GM21786 (cell line): ENCODE results near the gene TGFBI.

Experiments
- ATAC-seq: cut with Tn5 transposase; IDR thresholded peaks from one replicate; pipeline ENCODE4 v1.9.1; 2021; ENCODE audit not compliant: unreplicated experiment

TGFBI gene

DNA sequence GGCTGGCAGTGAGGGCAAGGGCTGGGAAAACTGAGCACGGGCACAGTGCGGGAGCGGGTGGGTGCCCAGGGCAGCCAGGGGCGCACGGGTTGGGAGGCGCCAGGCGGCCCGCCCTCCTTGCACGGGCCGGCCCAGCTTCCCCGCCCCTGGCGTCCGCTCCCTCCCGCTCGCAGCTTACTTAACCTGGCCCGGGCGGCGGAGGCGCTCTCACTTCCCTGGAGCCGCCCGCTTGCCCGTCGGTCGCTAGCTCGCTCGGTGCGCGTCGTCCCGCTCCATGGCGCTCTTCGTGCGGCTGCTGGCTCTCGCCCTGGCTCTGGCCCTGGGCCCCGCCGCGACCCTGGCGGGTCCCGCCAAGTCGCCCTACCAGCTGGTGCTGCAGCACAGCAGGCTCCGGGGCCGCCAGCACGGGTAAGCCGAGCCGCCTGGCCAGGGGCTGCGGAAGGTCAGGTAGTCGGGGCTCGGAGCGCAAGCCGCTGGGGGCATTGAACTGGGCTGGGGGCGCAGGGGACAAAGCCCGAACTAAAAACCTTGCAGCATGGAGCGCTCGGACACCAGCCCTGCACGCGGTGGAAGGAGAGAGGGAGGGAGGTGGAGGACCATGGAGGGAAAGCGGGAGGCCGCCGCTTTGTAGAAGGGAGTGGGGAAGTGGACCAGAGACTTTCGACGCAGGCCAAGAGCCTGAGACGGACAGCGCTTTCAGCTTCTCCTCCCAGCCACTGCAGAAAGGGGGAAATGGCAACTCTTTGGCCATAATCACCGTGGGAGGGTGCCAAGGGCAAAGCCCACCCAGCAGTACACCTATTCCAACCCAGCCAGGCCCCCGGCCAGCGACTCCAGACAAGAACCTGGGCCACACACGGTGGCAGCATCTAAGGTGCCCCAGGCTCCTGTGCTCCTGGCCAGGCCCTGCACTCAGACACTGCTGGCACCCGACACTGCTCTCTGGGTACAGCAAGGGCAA is at the start of gene TGFBI:
Gene TGFBI (plus strand): TSS at position 207 of the 961 bp plus-strand sequence. CDS start 68 bp downstream, at position 275.
- ATAC-seq, result peak; percentile 51

DNA sequence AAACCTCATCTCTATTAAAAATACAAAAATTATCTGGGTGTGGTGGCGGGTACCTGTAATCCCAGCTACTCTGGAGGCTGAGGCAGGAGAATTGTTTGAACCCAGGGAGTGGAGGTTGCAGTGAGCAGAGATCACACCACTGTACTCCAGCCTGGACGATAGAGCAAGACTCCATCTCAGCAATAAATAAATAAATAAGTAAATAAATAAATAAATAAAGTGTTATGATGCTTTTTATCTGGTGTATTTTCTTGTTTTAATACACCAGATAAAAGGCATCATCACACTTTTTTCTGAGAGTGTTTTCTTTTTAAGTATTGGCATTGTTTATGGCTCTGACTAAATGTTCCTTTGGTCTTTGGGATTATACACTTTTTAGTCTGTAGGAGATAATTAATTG is 49.8 kb upstream of the TGFBI start:
- ATAC-seq, result no peak

DNA sequence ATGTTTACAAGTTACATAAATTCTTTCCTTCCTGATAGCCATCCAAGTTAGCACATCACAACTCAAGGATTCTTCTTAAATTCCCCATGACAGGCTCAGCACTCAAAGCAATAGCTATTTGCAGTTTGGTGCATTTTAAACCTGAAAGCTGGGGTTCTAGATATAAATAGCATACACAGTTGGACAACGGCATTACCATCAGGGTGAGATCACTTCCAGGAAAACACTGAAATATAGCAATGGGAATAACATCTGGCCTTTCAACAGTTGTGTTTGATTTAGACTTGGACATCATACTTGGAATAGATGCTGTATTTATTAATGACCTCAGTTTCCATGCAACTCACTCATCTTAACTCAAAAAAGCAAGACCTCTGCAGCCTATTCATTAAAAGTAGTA is 49.3 kb upstream of the TGFBI start:
- no peak for ATAC-seq

DNA sequence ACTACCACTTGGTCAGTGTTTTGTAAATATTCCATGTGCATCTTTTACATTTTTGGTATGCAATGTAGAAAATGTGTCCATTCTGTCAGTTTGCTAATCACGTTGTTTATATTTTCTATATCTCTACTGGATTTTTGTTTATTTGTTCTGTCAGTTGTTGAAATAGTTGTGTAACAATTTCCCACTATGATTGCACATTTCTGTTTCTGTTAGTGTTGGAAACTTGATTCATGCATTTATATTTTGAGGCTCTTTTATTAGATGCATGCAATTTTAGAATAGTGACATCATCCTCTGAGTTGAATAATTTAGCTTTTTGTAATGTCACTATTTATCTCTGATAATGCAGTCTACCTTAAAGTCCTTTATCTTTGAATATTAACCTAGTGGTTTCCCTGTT is 48.2 kb upstream of the TGFBI start:
- ATAC-seq, result no peak

DNA sequence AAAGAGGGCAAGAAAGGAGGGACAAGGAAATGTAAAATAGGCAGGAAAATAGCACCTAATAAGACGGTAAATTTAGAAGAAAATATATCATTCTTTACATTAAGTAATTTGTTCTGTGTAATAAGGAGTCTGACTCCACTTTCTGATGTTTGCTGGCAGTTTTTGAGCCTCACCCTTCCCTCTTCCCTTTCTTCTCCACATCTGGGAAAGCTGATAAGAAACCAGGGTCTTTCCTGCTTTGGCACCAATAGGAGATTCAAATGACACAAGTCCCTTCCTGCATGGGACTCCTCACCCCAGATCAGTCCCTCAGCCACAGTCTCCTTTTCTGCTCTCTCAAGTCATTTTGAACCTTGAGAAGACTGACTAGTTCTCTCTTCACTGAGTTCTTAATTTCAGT is 42.8 kb upstream of the TGFBI start:
- ATAC-seq, result no peak

DNA sequence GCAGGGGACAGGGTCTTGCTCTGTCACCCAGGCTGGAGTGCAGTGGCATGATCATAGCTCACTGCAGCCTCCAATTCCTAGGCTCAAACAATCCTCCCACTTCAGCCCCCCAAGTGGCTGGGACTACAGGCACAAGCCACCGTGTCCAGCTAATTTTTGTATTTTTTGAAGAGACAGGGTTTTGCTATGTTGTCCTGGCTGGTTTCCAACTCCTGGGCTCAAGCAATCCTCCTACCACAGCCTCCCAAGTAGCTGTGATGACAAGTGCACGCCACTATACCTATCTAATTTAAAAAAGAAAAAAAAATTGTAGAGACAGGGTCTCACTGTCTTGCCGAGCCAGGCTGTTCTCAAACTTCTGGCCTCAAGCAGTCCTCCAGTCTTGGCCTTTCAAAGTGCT is 42.4 kb upstream of the TGFBI start:
- no peak for ATAC-seq

DNA sequence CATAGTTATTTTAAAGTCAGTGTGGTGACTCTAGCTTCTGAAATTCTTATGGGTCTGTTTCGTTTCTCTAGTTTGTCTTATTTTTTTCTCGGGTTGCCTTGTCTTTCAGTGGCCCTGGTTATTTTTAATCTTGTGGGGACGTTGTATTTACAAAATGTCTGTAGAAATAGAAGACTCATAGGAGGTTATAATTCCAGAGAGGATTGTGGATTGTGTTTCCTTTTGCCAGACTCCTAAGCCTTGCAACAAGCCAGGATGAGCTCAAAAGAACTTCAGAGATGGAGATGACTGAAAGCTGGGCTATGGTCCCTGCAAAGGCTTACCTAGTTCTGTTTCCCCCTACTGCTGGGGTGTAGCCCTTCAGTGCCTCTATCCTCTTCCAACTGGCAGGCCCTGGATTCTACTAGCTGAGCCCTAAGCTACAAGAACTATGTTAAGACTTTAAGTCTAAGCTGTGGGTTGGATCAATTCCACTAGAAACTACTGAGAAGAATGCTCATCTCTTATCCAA is 41.8 kb upstream of the TGFBI start:
- no peak for ATAC-seq

DNA sequence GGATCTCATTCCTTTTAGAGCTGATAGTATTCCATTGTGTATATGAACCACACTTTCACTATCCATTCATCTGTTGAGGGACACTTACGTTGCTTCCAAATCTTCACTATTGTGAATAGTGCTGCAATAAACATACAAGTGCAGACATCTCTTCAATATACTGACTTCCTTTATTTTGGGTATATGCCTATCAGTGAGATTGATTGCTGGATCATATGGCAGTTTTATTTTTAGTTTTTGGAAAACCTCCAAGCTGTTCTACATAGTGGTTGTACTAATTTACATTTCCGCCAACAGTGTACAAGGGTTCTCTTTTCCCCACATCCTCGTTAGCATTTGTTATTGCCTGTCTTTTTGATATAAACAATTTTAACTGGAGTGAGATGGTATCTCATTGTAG is 40.2 kb upstream of the TGFBI start:
- no peak for ATAC-seq

DNA sequence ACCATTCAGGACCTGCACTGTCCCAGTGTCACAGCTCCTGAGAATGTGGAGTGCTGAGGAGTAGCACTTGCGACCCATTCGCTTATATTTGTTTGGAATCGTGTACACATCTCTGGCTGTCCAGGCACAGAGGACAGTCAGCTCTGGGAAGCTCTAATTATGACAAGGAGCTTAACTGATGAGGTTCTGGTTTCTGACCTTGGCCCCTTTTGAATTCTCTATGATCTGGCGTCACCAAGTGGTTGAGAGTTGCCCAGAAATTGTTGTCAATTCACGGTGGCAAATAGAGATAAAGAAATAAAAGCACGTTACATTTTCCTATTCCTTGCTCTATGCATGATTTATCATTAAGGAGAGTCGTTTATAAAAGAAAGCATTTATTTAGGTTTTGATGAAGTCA is 39.1 kb upstream of the TGFBI start:
- no peak for ATAC-seq

DNA sequence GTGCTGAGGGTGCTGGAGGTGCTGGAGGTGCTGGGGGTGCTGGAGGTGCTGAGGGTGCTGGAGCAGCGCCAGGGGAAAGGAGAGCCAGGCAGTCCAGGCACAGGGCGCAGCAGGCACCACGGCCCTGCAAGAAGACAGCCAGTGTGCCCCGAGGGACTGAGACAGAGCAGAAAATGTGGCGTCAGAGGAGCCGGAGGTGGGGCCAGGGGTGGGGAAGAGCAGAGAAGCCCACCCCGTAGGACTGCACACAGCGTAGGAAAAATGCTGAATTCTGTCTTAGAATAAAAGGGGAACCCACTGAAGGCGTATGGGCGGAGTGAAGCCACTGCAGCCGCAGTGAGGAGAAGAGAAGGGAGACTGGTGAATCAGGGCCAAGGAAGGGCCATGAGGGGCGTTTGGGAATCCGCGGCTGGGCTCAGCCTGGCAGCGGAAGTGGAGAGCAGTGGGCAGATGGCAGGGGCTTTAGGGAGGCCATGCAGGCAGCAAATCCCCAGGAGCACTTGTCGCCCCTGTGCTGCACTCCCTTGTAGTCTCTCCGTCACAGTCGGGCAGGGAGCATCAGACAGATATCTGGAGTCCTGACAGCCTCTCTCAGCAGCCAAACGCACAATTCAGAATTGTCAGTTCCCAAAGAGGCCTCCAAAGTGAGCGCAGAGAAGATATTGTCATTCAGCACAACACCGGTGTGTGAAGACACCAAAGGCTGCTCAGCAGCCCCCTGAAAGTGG is 38.1 kb upstream of the TGFBI start:
- ATAC-seq, result no peak

DNA sequence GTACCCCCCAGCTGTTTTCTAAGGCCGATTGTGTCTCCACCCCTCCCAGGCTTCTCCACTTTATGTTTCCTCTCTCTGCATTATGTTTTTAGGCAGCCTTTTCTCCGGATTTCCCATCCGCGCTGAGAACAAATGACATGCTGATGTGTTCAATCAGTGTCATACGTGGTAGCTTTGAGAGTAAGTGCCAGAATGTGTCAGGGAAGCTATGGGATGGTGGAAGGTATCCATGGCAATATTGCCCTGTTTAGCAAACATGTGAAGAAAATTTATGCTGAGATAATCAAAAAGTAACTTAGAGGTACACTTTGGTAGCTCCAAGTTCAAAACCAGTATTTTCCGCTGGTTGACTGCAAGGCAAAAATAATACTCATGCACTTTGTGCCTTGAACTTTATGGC is 37.4 kb upstream of the TGFBI start:
- no peak for ATAC-seq

DNA sequence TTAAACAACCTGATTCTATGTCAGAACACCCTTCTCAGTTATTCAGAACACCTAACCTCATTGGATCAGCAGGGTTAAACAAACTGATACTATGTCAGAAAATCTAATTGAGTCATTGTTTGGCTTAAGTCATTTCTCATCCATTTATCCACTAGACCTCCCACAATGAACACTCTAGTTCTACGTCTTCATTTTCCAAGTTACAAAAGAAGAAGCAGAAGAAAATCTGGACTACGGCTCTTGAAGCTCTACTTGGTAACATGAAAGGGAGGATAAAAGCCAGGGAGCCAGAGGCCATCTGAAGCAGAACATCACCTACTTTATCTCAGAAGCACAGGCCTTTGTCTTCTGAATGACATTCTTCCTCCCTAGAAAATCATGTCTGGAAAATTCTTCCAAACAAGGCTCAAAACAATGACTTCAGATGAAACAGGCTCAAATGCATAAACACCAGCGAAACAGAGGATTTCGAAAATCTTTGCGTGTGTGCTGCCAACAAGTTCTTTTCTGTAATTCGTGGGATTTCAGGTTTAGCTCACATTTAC is 35.4 kb upstream of the TGFBI start:
- no peak for ATAC-seq

DNA sequence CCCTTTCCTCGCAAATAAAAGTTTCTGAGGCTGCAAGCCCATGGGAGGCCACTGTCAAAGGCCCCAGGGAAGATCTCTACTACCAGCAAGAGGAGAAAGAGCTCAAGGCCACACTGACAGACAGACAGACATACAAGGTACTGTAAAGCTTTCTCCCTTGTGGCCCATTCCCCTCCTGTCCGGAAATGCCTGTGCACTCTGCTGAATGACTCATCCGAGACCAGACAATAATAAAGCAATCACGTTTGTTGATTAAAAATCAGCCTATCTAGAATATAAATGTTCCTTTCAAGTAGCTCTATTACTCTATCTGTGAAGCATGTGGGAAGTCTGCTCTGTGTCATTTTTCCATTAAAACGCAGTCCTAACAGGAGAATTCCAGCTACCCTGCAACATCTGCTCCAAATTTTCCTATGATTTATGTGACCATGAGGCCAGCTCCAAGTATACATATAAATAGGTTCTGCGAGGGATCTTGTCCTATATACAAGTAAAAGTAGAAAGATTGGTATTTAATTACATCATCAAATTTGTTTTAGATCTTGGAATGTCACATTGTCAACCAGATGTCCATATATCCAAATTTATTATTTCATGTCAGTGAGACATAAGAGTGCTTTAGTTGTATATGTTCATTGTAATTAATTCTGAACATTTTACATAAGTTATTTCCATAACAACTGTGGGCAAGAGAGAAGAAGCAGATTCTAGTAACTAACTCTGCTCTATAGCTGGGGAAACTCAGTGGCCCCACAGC is 34.7 kb upstream of the TGFBI start:
- no peak for ATAC-seq

DNA sequence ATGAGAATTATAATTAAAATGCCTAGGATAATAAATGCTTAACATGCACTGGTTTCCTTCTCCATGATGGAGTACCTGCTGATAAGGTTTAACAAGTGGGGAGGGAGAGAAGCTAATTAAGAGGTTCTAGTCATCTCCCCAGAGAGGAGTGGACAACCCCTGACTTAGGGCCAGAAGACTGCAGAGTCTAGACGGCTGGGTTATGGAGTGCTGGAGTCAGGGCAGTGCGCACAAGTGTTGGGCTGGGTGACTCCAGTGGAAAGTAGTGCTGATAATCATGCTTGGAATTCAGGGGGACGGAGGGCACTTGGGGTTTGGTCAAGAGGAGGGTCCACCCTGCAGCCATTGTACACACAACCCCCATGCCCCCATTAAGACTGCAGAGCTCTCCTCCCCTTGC is 32.8 kb upstream of the TGFBI start:
- ATAC-seq, result no peak

DNA sequence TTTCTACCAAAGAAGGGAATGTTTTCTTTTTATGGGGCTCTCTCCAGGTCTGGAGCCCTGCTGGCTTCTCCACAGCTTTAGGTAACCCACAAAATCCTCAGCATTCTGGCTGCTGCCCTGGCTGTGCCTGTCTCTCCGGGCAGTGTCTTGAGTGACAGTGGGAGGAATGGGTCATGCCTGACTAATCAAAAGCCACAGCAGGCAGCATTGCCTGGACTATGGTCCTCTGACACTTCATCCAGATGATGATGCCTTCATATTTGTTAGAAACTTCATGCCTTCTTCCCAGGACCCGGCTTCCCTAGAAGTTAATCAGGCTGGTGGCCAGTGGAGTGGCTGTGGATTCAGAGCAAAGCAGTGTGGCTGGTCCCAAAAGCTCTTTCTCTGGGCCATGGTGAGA is 32.2 kb upstream of the TGFBI start:
- ATAC-seq, result no peak

DNA sequence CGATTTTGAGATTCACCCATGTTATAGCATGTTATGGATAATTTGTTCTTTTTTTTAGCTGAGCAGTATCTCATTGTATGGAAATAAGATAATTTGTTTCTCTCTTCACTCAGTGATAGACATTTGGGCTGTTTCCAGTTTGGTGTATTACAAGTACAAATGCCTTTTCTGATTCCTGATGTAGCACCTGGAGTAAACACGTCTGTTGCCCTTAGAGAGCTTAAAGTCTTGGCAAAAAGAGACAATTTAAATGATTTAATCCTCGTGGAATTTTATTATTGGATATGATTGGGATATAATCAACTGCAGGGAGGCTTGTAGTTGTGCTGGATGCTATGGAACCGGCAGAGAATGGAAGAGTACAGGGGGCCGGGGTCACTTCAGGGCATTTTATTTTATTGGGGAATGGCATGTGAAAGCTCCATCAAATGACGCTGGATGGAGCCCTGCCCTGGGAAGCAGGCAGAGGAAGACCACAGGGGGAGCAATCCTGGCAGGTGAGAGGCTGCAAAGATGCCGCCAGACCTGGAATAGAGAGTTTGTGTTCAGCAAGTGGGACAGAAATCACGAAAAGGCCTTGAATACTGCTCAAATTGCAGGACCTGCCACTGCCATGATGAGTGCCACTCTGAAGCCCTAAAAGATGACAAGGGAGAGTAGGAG is 31.0 kb upstream of the TGFBI start:
- ATAC-seq, result no peak

DNA sequence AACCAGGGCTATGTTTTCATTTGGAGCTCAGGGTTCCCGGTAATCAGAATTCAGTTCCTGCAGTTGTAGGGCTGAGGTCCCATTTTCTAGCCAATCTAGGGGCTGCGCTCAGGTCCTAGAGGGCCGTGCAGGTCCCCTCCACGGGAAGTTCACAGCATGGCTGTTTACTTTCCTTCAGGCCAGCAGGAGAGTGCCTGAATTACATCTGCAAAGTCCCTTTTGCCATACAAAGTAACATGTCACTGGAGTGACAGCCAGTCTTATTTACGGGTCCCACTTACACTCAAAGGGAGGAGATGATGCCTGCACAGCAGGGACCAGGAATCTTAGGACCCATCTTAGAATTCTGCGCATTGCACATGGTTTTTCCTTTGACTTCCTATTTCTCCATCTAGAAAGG is 29.9 kb upstream of the TGFBI start:
- no peak for ATAC-seq

DNA sequence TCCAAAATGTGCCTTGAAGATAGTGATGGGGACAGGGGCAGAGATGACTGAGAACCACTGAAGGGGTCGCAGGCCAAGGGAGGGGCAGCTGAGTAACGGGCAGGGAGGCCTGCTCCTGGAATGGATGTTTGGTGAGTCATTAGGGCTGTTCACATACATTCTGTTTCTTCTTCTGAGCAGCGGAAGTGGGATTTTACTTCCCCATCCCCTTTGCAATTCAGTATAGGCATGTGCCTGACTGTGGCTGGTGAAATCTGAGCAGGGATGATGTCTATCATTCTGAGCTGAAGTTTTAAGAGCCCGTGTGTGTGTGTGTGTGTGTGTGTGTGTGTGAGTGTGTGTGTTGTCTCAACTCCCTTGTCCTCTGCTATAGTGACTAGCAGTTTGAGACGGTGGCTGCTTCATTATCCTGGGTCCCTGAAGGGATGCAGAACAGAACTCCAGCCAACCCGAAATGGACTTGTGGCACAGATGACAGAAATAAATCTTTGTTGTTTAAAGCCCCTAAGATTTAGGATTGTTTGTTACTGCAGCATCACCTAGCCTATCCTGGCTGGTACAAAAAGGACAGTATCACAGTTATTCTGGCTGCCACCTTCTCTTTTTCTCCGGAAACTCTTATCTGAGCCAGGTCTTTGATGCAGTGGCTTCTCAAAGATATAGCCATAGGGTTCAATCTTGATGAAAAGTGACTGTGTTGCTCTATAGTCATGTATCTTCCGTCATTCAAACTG is 29.2 kb upstream of the TGFBI start:
- no peak for ATAC-seq

DNA sequence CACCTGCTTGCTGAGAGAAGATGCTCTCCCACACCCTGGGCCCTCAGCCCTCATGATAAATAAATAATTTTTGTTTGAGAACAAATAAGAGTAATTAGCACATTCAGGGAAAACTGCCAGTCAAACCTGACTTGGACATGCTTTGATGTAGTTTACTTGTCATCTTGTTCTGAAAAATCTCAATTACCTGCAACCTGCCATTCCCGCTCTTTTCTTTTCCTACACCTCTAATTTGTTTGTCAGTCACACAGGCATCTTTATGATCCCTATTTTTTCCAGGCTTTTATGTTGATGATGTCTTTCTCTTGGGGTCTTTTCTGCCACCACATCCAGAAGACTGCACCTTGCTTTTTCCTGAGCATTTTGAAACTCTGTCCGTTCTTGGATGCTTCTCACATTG is 28.6 kb upstream of the TGFBI start:
- no peak for ATAC-seq

DNA sequence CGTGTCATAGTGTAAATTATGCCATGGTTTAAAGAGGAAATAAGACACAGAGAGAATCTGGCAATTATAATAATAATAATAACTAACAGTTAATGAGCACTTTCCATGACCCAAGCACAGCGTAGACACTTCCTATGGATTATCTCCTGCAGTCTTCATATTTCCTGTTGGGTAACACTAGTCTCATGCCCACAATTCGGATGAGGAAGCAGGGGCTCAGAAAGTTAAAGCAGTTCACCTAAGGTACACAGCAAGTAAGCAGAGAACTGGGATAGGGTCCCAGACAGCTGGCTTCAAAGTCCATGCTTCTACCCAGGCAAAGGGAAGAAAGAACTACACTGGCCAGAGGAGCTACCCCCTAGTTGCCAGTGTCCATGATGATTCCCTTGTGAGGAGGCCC is 27.9 kb upstream of the TGFBI start:
- no peak for ATAC-seq
